HG02870 (cell line): ENCODE results near the gene EIF4G1.

Experiments used
- ATAC-seq: cut with Tn5 transposase; IDR thresholded peaks from one replicate; pipeline ENCODE4 v1.9.1; 2021; ENCODE audit warnings: mild to moderate bottlenecking, moderate library complexity; ENCODE audit not compliant: unreplicated experiment

EIF4G1 gene

DNA sequence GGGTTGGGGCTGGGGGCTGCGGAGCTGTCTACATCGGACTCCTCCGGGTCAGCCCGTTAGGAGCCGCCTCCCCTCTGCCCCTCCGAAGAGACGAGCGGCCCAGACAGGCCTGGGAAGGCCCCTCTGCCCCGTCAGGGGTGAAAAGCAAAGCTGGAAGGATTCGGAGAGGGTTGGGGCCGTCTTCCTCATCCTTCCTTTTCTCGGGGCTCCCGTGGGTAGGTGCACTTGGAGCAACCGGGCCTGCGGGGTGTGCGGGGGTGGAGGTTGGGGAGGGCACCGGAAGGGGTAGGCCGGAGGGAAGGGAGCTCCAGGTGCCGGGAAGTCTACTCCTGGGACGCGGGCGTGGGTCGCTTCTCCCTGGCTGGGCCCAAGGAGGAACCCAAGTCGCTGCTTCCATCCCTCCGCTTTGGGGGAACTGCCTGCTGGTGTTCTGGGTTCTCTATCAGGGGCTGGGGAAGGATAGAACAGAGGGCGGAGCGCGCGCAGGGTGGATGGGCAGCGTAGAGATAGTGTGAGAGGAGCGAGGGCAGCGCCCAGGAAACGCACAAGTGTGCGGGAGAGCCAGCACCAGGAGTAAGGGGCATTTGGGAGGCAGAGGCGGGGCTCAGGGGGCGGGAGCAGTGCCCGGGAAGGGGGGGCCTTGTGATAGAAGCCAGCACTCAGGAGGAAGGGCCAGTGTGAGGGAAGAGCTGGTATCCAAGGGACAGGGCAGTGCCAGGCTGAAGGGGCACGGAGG, 47.7 kb downstream of the EIF4G1 start:
- peak; percentile 1 for ATAC-seq

DNA sequence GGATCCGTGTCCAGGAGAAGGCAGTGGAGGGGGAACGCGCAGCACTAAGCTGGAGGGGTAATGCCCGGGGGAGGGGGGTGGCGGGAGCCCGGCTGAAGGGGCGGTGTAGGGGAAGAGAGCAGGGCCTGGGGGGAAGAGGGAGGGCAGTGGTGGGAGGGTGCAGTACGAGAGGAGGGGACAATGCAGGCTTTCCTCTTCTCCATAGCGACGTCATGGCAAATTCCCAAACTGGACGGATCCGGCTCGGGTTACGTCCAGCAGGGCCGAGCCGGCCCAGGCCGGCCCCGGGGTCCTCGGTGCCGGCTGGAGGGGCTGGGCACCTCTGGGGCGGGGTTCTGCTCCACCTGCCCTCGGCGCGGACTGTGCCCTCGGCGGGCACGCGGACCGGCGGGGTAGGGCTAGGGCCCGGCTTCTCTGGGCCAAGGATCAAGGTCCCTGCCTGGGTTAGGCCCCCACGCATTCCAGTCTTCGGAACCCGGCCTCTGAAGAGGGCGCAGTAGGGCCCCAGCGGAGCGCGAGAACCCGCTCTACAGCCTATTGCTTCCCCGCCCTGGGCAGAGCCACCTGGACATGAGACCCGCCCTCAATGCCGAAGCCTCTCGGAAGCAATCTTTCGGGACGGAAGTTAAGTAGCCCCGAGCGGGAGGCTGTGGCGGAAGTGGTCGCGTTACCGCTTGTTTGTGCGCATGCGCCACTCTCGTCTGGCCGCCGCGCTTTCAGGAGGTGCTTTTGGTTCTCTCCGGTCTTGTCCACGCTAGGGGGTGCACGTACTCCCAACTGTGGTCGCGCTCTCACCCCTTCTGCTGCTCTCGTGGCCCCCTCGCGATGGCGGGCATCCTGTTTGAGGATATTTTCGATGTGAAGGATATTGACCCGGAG, 48.5 kb downstream of the EIF4G1 start:
- peak; percentile 80 for ATAC-seq

DNA sequence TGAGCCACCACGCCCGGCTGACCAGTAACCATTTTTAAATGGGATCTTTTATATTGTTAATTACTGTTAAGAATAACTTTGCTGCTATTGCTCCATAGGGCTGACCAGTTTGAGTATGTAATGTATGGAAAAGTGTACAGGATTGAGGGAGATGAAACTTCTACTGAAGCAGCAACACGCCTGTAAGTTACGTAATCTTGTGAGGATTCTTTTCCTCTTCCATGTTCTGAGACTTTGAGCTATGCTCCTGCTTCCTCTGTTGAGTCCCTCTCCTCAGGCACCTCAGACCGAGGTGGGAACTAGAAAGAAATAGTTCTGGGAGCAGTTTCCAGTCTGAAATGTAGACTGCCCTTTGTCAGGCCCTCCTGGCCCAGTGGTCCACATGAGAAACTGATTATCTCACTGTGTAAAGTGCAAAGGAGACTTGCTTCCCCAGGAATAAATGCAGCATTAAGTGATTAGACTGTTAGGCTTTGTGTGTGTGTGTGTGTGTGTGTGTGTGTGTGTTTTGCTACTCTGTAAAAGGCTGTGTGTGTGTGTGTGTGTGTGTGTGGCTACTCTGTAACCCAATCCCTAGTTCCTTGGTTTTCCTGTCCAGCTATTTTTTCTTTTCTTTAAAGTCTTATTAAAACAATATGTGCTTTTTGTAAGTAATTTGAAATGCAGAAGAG, 52.3 kb downstream of the EIF4G1 start:
- ATAC-seq = no peak

DNA sequence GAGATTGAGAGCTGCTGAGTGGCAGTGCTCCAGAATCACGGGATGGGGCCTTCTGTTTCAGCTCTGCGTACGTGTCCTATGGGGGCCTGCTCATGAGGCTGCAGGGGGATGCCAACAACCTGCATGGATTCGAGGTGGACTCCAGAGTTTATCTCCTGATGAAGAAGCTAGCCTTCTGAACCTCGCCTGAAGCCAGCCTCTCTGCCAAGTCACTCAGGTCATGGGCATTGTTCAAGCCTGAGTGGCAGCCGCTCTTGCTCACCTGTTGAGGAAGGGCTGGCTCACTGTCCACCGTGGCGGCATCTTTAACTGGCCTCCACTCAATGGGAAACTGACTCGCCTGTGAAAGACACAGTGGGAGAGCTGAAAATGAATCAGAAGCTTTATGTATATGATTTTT, 53.7 kb downstream of the EIF4G1 start:
- ATAC-seq = no peak

DNA sequence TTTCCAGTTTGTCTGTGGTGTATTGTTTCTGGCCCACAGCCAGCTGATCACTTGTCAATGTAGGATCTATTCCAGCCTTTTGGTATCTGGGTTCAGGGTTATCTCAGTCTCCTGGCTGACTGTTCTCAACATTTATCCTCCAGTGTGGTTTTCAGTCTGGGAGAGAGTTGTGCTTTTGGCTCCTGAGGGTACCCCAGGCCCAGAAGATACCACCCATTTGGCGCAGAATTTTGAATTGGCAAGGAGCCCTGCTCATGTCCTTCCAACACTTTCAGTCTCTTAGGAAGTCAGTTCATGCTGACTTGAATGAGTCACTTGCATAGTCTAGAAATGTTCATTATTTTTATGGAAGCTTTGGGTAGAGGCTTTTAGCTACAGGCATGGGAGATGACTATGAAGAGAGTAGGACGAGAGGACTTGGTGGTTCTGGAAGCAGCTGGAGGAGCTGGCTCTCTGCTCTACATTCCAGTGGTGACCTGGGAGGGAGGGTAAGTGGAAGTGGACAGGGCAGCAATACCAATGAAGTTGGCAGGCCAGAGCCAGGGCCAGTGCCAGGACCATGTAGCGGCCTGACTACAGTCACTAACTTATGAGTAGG, 54.3 kb downstream of the EIF4G1 start:
- no peak for ATAC-seq

DNA sequence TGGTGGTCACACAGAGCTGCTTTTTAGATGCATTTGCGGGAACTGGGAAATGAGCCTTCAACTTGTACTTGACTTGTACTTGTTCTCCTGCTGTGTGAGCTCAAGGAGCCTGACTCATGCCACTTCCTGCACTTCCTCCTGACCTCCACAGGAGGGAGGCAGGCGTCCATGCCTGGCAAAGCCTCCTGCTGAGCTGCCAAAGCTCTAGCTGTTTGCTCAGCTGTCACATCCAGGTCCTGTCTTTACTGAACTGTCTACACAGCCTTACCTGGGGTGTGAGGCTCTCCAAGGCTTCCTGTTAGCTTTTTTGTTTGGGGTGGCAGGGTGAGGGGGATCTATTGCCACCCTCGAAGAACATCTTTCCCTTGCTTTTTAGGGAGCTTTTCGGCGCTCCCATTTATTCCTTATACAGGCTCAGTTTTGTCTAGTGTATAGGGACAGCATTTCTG, 57.2 kb downstream of the EIF4G1 start:
- ATAC-seq = no peak

DNA sequence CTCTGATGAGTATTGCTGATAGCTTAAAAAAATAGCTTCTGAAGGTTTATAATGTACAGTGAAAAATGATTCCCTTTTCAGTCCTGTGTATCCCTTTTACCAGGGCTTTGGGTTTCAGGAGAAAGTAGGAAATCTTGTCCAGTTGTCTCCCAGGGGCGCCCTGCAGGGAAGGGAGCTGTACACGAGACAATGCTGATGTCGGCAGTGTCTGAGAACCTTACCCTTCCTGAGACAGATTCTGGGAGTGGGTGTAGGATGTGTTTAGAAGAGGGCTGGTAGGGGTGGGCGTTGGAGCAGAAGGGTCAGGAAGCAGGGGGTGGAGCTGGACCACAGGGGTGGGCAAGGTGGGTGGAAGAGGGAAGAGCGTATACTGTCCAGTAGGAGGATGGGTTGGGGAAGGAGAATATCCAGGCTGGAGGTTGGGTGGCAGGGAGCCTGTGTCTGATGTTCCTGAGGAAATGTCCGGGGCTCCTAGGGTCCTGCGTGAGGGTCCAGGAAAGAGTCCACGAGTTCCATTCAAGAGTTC, 58.0 kb downstream of the EIF4G1 start:
- no peak for ATAC-seq

DNA sequence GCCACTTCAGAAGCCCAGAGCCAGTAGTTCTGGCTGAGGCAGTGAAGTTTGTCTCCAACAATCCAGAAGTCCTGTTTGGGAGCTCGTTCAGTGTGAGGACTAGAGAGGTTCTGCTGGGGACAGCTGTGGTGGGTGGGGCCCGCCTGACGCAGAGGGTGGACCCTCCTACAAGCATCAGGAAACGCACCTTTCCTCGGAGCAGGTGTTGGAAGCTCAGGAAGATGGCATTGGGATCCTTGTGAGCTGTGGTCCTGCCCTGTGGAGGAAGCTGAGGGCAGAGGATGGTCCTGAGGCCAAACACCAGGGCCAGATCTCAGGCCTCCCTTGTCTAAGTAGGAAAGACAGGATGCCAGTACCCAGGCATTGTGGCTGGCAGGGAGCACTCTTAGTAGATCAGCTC, 58.5 kb downstream of the EIF4G1 start:
- no peak for ATAC-seq

DNA sequence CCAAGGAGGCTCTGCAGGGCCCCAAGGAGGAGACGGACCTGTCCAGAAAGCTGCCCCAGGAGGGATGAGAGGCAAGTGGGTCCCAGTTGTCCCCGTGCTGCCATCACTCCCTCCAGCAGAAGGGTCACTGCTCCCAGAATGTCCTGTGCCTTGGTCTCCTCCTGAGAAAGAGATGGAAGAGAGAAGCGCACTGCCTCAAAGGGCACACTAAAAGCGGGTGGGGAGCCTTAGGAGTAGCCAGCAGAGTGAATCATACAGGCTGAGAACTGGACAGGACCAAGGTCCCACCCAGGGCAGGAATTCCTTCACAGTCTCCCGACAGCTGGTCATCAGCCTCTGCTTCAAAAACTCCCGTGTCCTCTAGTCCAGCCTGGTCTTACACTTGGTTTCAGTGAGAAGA, 59.0 kb downstream of the EIF4G1 start:
- ATAC-seq = no peak

DNA sequence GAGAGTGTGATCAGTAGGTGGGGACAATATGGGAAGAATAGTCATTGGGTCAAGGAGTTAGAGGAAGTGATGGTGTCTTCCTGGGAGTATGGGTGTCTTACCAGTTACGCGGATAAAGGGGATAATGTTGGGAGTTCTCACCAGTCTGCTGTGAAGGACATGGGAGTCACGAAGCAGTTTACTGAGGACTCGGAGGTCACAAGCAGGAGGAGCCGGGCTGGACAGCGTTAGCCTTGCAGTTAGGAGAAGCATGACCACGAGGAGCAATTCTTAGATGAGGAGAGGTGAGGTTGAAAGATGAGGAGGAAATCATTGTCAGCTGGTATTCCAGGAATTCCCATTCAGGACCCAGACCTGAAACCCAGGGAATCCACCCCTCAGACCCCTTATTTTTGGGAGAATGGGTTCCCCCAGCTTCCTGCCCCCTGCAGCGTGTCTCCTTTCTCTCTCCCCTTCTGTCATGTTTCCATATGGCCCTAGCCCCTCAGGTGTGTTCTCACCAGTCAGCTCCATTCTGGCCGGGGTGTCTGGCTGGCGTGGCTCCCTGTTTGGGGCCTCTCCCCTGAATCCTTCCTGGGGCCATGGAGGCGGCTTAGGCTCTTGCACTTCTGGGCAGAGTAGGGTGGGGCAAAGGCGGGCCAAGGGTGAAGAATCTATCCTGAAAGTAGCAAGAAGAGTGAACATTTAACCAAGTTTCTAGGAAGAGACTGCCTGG, 61.5 kb downstream of the EIF4G1 start:
- no peak for ATAC-seq

DNA sequence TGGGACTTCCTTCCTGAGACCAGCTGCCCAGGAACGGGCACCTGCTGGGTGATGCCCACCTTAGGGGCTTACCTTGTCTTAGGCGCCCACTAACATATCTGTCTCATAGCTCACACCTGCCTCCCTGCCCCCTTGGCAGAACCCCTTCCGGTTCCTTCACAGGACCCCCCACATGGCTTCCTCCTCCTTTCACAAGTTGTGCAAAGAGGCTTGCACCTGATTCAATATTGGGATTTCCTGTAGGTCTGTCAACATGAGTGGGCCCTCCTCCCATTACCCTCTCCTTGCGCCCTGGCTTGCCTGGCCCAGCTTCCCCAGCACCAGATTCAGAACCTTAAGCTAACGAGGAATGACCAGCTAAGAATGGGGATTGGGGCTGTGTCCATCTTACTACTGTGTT, 63.0 kb downstream of the EIF4G1 start:
- ATAC-seq = no peak

DNA sequence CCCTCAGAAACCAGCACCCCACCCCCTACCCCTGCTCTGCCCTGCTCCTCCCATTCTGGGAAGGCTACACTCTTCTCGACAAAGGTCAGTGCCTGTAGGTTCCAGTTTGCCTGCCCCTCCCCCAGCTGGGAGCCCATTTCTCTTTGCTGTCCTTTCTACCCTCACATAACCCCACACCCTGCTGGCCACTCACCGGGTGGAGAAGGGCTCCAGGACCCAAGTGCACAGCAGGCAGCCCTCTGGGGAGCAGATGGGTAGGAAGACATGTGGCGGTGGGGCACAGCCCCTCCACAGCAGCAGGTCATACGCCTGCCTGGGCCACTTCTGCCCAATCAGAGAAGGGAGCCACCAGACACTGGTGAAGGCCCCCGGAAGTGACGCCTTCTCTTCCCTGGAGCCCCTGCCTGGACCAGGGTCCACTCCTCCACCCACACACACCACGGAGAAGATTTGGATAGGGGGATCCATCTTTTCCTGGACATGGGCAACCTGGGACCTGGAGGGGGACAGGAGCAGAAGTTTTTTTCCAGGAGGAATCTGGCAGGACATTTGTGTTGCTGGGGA, 63.6 kb downstream of the EIF4G1 start, which contains the start of gene THPO:
TSS of gene THPO (minus strand) at position 326 of the 564 bp plus-strand sequence. CDS start 1,948 bp downstream, outside the sequence.
- no peak for ATAC-seq

DNA sequence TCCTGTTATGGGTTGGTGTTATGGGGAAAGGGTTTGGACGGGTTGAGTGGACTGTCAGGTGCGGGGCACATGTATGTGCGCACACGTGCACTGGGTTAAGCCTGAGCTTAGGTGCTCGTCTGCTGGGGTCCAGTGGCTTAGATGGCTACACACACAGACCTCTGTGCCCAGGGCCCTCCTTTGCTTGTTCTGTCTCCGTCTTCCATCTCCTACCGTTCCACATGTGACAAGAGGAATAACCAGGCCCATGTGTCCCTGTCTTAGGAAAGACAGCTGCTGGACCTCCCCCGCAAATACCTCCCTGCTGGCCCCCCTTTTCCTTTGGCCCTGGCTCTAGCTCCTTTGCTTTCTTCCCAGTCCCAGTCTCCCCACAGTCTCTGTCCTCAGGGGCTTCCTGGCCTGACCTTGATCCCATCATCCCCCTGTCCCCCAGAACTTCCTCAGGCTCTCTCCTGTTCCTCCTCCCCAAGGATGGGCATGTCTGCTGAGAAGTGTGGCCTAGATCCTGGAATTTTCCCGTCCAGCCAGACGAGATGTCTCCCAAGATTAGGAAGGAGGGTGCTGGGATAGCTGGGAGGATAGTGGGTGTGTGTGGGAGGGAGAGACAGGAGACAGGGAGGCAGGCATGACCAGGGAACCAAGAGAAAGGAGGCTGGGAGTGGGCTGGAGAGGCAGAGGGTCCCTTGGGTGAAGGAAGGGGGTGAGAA, 64.4 kb downstream of the EIF4G1 start:
- ATAC-seq = no peak

DNA sequence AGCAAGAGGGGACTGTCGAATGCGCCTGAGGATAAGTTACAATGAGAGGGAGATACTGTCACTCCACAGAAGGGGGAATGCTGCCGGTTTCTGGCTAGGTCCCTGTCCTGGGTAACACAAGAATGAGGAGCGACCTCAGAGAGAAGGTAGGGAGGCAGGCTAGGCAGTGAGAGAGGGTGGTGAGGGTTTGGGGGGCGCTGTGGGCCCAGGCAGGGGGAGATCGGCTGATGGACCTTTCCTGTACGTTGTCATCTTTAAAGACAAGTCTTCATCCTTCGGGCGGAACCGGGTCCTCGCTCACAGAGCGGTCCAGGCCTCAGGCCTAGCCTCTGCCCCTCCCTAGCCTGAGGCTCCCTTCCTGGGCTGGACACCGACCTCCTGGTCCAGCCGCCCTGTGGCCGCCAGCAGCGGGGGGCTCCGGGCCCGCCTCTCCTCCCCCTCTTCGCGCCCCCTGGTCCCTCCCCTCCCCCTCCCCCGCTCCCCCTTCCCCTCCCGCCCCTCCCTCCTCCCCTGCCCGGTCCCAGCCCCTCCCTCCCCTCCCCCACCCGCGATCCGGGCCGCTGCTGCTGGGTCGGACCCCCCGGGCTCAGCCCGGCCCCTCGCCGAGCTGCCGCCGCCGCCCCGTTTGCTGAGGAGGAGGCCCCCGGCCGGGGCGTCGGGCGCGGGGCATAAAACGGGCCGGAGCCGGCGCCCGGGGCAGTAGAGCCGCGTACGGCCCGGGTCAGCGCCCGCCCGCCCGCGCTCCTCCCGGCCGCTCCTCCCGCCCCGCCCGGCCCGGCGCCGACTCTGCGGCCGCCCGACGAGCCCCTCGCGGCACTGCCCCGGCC, 65.2 kb downstream of the EIF4G1 start, which contains the start of gene CHRD:
TSS of gene CHRD (plus strand) at position 697 of the 827 bp plus-strand sequence. CDS start 265 bp downstream, outside the sequence.
- no peak for ATAC-seq

DNA sequence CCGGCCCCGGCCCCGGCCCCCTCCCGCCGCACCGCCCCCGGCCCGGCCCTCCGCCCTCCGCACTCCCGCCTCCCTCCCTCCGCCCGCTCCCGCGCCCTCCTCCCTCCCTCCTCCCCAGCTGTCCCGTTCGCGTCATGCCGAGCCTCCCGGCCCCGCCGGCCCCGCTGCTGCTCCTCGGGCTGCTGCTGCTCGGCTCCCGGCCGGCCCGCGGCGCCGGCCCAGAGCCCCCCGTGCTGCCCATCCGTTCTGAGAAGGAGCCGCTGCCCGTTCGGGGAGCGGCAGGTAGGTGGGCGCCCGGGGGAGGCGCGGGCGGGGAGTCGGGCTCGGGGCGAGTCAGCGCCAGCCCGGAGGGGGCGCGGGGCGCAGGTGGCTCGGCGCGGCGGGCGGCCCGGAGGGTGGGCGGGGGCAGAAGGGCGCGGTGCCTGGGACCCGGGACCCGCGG, 65.8 kb downstream of the EIF4G1 start:
- ATAC-seq = no peak

DNA sequence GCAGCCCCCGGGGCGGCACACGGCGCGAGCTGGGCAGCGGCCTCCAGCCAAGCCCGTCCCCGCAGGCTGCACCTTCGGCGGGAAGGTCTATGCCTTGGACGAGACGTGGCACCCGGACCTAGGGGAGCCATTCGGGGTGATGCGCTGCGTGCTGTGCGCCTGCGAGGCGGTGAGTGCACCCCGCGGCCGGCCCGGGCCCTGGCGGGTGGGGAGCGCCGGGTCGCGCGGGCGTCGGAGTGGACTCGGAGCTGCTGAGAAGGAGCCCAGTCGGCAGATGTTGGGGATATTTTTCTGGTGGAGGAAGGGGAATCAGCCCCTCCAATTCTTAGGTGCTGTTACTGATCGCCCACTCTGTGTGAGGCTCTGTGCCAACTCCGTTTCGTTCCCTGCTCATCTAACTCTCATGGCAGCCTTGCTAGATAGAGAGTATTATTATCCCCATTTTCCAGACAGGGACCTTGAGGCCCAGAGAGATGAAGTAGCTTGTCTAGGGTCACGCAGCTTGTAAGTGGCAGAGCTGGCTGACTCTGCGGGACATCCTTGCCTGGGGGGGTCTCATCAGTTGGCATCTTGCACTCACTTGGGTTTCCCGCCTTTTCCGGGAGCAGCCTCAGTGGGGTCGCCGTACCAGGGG, 66.3 kb downstream of the EIF4G1 start:
- ATAC-seq = no peak
